OCI-LY3 (cell line): ENCODE data around the gene CAPS2.

ENCODE experiments used
- EZH2phosphoT487 ChIP-seq: fragments of 200-600 bp; shearing (Covaris generic); IDR thresholded peaks from 2 replicates; pipeline ENCODE4 v1.6.1; 2018; ENCODE audit warnings: antibody characterized with exemption, mixed run types, low read depth
- TF ChIP-seq, protein P1 (sequence below): fragments of 200-600, 300-600 bp; sonication (generic); IDR thresholded peaks from 2 replicates; pipeline ENCODE4 v1.5.1; 2014; ENCODE audit warnings: antibody characterized with exemption, low read length, low read depth

DNA sequence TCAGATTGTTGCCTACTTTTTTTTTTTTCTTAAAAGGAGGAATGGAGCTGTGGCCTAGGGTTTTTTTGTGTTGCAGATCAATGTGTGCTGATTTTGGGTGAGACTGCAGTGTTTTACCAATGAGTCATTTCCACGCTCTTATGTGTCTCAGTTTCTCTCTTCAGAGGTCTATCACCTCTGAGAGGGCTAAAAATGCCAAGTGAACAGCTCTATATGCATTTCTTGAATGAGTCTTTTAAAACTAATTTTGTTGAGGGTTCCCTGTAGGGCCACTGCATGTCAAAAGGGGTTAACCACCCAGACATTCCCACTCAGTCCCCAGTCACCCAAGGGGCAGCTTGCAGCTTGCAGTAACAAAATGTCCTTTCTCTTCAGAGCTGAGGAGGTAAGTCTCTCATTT is 36.5 kb upstream of the CAPS2 start:
- TF ChIP-seq, protein P1, sequence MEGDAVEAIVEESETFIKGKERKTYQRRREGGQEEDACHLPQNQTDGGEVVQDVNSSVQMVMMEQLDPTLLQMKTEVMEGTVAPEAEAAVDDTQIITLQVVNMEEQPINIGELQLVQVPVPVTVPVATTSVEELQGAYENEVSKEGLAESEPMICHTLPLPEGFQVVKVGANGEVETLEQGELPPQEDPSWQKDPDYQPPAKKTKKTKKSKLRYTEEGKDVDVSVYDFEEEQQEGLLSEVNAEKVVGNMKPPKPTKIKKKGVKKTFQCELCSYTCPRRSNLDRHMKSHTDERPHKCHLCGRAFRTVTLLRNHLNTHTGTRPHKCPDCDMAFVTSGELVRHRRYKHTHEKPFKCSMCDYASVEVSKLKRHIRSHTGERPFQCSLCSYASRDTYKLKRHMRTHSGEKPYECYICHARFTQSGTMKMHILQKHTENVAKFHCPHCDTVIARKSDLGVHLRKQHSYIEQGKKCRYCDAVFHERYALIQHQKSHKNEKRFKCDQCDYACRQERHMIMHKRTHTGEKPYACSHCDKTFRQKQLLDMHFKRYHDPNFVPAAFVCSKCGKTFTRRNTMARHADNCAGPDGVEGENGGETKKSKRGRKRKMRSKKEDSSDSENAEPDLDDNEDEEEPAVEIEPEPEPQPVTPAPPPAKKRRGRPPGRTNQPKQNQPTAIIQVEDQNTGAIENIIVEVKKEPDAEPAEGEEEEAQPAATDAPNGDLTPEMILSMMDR: no peak
- no peak for TF ChIP-seq EZH2phosphoT487
